ENCODE data around the gene MAGEA2. TPM values are rescaled to one million over a fixed set of nuclear protein-coding genes. Genes with fewer than 3 reads are reported as not detected.
"Not testable (repeated sequence)": the region's sequence is repeated elsewhere in the genome, so short reads cannot be mapped to it uniquely, and the experiment has no call there.

Gene MAGEA2
- total and polyA plus RNA-seq, 4 donors = not detected

DNA sequence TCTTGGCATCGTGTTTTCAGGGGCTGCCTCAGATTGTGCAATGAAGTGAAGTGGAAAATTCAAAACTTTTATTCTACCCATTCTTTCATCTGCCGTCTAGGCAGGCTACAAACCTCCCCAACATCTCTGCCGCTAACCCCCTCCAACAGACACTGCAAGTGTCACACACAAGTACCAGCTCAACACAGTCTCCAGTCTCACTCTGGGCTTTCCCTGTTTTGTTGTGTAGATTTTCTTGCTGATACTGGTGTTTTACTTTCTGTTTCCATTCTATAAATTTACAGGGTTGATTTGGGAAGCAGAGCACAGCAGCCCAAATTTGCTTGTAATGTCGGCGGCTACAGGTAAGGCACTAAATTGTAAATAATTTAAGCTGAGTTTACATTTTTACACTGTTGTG, 1.2 kb upstream of the MAGEA2 start:
- H3K9me3 ChIP-seq (ENCODE audit: control insufficient read depth, low read length); H3K4me3 ChIP-seq (ENCODE audit: low read length in 2 of 2); H3K27me3 ChIP-seq (ENCODE audit: control insufficient read depth in 1 of 2, insufficient read depth in 2 of 2, low read length in 1 of 2); ATAC-seq (ENCODE audit: low FRiP score); H3K36me3 ChIP-seq (ENCODE audit: control insufficient read depth in 1 of 2, insufficient read depth in 2 of 2, low read length in 1 of 2); H3K4me1 ChIP-seq (ENCODE audit: control insufficient read depth in 1 of 2, insufficient read depth in 2 of 2, low read length in 2 of 2); H3K27ac ChIP-seq (ENCODE audit: low read depth in 1 of 2, low read length in 2 of 2); intact Hi-C loops (cut with DNase I); DNase-seq: not testable (repeated sequence)
- WGBS, 2 donors = no CpG with 5 or more reads among the region's 5 CpGs

DNA sequence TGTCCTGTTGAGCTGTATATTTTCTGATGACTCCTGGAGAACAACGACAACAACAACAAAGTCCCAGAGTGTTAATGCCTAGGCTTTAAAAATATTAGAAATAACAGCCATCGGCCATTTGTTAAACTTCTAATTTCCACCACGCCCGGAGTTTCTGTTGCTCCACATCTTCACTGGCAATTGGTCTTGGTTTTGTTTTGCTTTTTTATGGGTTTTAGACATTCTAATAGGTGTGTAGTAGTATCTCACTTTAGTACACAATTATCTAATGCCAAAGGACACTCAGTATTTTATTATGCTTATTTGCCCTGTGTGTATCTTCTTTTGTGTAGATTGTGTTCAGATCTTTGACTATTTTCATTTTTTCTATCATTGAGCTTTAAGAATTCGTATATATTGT, 15.1 kb downstream of the MAGEA2 start:
- intact Hi-C loops (cut with DNase I) = no loop called here
- DNase-seq = no peak
- Histone ChIP-seq H3K4me3 (ENCODE audit: low read length in 2 of 2) (no peak overlapping the region), H3K27ac (ENCODE audit: low read depth in 1 of 2, low read length in 2 of 2) (no peak overlapping the region), H3K9me3 (ENCODE audit: control insufficient read depth, low read length) (no peaks in the 10 kb centered on the region), H3K36me3 (ENCODE audit: control insufficient read depth in 1 of 2, insufficient read depth in 2 of 2, low read length in 1 of 2) (no peaks in the 10 kb centered on the region), H3K4me1 (ENCODE audit: control insufficient read depth in 1 of 2, insufficient read depth in 2 of 2, low read length in 2 of 2) (no peaks in the 10 kb centered on the region), H3K27me3 (ENCODE audit: control insufficient read depth in 1 of 2, insufficient read depth in 2 of 2, low read length in 1 of 2) (no peaks in the 10 kb centered on the region)
- WGBS, 2 donors = 78 to 86% methylated on average over 5 of the region's 5 CpGs
- ATAC-seq (ENCODE audit: low FRiP score) = no peak

DNA sequence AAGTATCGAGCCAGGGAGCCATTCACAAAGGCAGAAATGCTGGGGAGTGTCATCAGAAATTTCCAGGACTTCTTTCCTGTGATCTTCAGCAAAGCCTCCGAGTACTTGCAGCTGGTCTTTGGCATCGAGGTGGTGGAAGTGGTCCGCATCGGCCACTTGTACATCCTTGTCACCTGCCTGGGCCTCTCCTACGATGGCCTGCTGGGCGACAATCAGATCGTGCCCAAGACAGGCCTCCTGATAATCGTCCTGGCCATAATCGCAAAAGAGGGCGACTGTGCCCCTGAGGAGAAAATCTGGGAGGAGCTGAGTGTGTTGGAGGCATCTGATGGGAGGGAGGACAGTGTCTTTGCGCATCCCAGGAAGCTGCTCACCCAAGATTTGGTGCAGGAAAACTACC, 17.1 kb downstream of the MAGEA2 start:
- not testable (repeated sequence) for H3K36me3 ChIP-seq (ENCODE audit: control insufficient read depth in 1 of 2, insufficient read depth in 2 of 2, low read length in 1 of 2)

GRCh38 chrX:152735860-152736511, 17.7 kb downstream of the MAGEA2 start:
- Histone ChIP-seq H3K4me1 (ENCODE audit: control insufficient read depth in 1 of 2, insufficient read depth in 2 of 2, low read length in 2 of 2) (no peaks in the 10 kb centered on the region), H3K4me3 (ENCODE audit: low read length in 2 of 2) (no peak overlapping the region), H3K27ac (ENCODE audit: low read depth in 1 of 2, low read length in 2 of 2) (no peak overlapping the region), H3K9me3 (ENCODE audit: control insufficient read depth, low read length) (no peaks in the 10 kb centered on the region), H3K36me3 (ENCODE audit: control insufficient read depth in 1 of 2, insufficient read depth in 2 of 2, low read length in 1 of 2) (no peaks in the 10 kb centered on the region), H3K27me3 (ENCODE audit: control insufficient read depth in 1 of 2, insufficient read depth in 2 of 2, low read length in 1 of 2) (no peaks in the 10 kb centered on the region)
- no peak for ATAC-seq (ENCODE audit: low FRiP score)
- WGBS, 2 donors = 81 to 91% methylated on average over 9 to 12 of the region's 12 CpGs
- peak in 1 of 2 donors; percentile 53 for DNase-seq
- intact Hi-C loops (cut with DNase I) = no loop called here

More for the DNA sequence above, 17.1 kb downstream of the MAGEA2 start:
- H3K4me3 ChIP-seq (ENCODE audit: low read length in 2 of 2); H3K27me3 ChIP-seq (ENCODE audit: control insufficient read depth in 1 of 2, insufficient read depth in 2 of 2, low read length in 1 of 2); DNase-seq; intact Hi-C loops (cut with DNase I); ATAC-seq (ENCODE audit: low FRiP score); H3K27ac ChIP-seq (ENCODE audit: low read depth in 1 of 2, low read length in 2 of 2); H3K9me3 ChIP-seq (ENCODE audit: control insufficient read depth, low read length); H3K4me1 ChIP-seq (ENCODE audit: control insufficient read depth in 1 of 2, insufficient read depth in 2 of 2, low read length in 2 of 2): not testable (repeated sequence)
- WGBS, 2 donors = 80 to 89% methylated on average over 12 of the region's 12 CpGs

DNA sequence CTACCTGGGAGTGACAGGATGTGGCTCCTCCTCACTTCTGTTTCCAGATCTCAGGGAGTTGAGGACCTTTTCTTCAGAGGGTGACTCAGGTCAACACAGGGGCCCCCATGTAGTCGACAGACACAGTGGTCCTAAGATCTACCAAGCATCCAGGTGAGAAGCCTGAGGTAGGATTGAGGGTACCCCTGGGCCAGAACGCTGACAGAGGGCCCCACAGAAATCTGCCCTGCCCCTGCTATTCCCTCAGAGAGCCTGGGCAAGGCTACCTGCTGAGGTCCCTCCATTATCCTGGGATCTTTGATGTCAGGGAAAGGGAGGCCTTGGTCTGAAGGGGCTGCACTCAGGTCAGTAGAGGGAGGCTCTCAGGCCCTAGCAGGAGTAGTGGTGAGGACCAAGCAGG, 18.5 kb downstream of the MAGEA2 start:
- Histone ChIP-seq H3K36me3 (ENCODE audit: control insufficient read depth in 1 of 2, insufficient read depth in 2 of 2, low read length in 1 of 2) (no peaks in the 10 kb centered on the region), H3K4me1 (ENCODE audit: control insufficient read depth in 1 of 2, insufficient read depth in 2 of 2, low read length in 2 of 2) (no peaks in the 10 kb centered on the region), H3K9me3 (ENCODE audit: control insufficient read depth, low read length) (no peaks in the 10 kb centered on the region), H3K4me3 (ENCODE audit: low read length in 2 of 2) (no peak overlapping the region), H3K27me3 (ENCODE audit: control insufficient read depth in 1 of 2, insufficient read depth in 2 of 2, low read length in 1 of 2) (no peaks in the 10 kb centered on the region), H3K27ac (ENCODE audit: low read depth in 1 of 2, low read length in 2 of 2) (no peak overlapping the region)
- ATAC-seq (ENCODE audit: low FRiP score) (no peak), DNase-seq (no peak)
- intact Hi-C loops (cut with DNase I) = no loop called here
- WGBS, 2 donors = 45 to 70% methylated on average over 2 of the region's 2 CpGs

- H3K27ac ChIP-seq (ENCODE audit: low read depth in 1 of 2, low read length in 2 of 2); H3K36me3 ChIP-seq (ENCODE audit: control insufficient read depth in 1 of 2, insufficient read depth in 2 of 2, low read length in 1 of 2); intact Hi-C loops (cut with DNase I); H3K9me3 ChIP-seq (ENCODE audit: control insufficient read depth, low read length); H3K27me3 ChIP-seq (ENCODE audit: control insufficient read depth in 1 of 2, insufficient read depth in 2 of 2, low read length in 1 of 2); H3K4me1 ChIP-seq (ENCODE audit: control insufficient read depth in 1 of 2, insufficient read depth in 2 of 2, low read length in 2 of 2); ATAC-seq (ENCODE audit: low FRiP score); H3K4me3 ChIP-seq (ENCODE audit: low read length in 2 of 2): not testable (repeated sequence)
- DNase-seq = peak in 1 of 2 donors; percentile 52
- WGBS, 2 donors = 90 to 95% methylated on average over 22 of the region's 22 CpGs
Observed at GRCh38 chrX:152734143-152734858, 19.3 kb downstream of the MAGEA2 start.

GRCh38 chrX:152733261-152733975, 20.2 kb downstream of the MAGEA2 start, which contains the start of the genes CSAG1 and MAGEA12:
TSS of gene CSAG1 (minus strand) at chrX:152733721. CDS start at chrX:152732460, 1,261 bp downstream.
TSS of gene MAGEA12 (plus strand) at chrX:152733757. CDS start at chrX:152736162, 2,405 bp downstream.
- intact Hi-C loops (cut with DNase I) = no loop called here
- Histone ChIP-seq H3K4me1 (ENCODE audit: control insufficient read depth in 1 of 2, insufficient read depth in 2 of 2, low read length in 2 of 2) (no peaks in the 10 kb centered on the region), H3K27ac (ENCODE audit: low read depth in 1 of 2, low read length in 2 of 2) (no peak within 1 kb of the TSS), H3K36me3 (ENCODE audit: control insufficient read depth in 1 of 2, insufficient read depth in 2 of 2, low read length in 1 of 2) (no peaks in the 10 kb centered on the region), H3K27me3 (ENCODE audit: control insufficient read depth in 1 of 2, insufficient read depth in 2 of 2, low read length in 1 of 2) (no peaks in the 10 kb centered on the region), H3K9me3 (ENCODE audit: control insufficient read depth, low read length) (no peaks in the 10 kb centered on the region), H3K4me3 (ENCODE audit: low read length in 2 of 2) (no peak within 1 kb of the TSS)
- no peak for ATAC-seq (ENCODE audit: low FRiP score)
- peak in 1 of 2 donors; percentile 69 for DNase-seq
- WGBS, 2 donors = 87 to 92% methylated on average over 16 to 20 of the region's 21 CpGs

- Histone ChIP-seq H3K4me1 (ENCODE audit: control insufficient read depth in 1 of 2, insufficient read depth in 2 of 2, low read length in 2 of 2) (no peaks in the 10 kb centered on the region), H3K27me3 (ENCODE audit: control insufficient read depth in 1 of 2, insufficient read depth in 2 of 2, low read length in 1 of 2) (no peaks in the 10 kb centered on the region), H3K4me3 (ENCODE audit: low read length in 2 of 2) (no peak overlapping the region), H3K36me3 (ENCODE audit: control insufficient read depth in 1 of 2, insufficient read depth in 2 of 2, low read length in 1 of 2) (no peaks in the 10 kb centered on the region), H3K9me3 (ENCODE audit: control insufficient read depth, low read length) (no peaks in the 10 kb centered on the region), H3K27ac (ENCODE audit: low read depth in 1 of 2, low read length in 2 of 2) (no peak overlapping the region)
- ATAC-seq (ENCODE audit: low FRiP score) (no peak), DNase-seq (no peak)
- intact Hi-C loops (cut with DNase I) = no loop called here
- 61 to 65% methylated on average over 7 of the region's 7 CpGs for WGBS, 2 donors
Observed at GRCh38 chrX:152725409-152725808, 28.2 kb downstream of the MAGEA2 start.

Measured in aorta (tissue), 5 donors.